HepG2 (cell line): ENCODE measurements around the gene DDN. TPM values are rescaled to one million over a fixed set of nuclear protein-coding genes. Genes with fewer than 3 reads are reported as not detected.

ENCODE experiments used
- EEA1 ChIP-seq: sonication (generic); formaldehyde crosslinking; IDR thresholded peaks from 2 replicates; pipeline ENCODE4 v1.5.1; 2020; ENCODE audit warnings: mild to moderate bottlenecking, missing genetic modification reagents, borderline replicate concordance
- GATAD2A ChIP-seq: IDR thresholded peaks from 2 replicates; pipeline ENCODE4 v1.6.1; 2016
- HNRNPH1 ChIP-seq: fragments of 200-400 bp; formaldehyde crosslinking; optimal IDR thresholded peaks from 2 replicates; pipeline ENCODE3; 2017; ENCODE audit warnings: mild to moderate bottlenecking, low read depth, low read length
- NFRKB ChIP-seq: fragments of 450-650 bp; IDR thresholded peaks from 2 replicates; pipeline ENCODE4 v1.6.1; 2017
- NR2C2 ChIP-seq: sonication (generic); formaldehyde crosslinking; IDR thresholded peaks from 2 replicates; pipeline ENCODE4 v1.4.0; 2020; ENCODE audit warnings: missing genetic modification reagents, mild to moderate bottlenecking, moderate library complexity, borderline replicate concordance
- RXRB ChIP-seq: IDR thresholded peaks from 2 replicates; pipeline ENCODE4 v1.6.1; 2016; ENCODE audit warnings: borderline replicate concordance, missing genetic modification reagents, missing compliant biosample characterization
- ZBTB3 ChIP-seq: sonication (generic); formaldehyde crosslinking; IDR thresholded peaks from 2 replicates; pipeline ENCODE4 v1.4.0; 2020; ENCODE audit warnings: low read depth, mild to moderate bottlenecking, moderate library complexity, missing genetic modification reagents, borderline replicate concordance
- ZNF530 ChIP-seq: sonication (generic); formaldehyde crosslinking; IDR thresholded peaks from 2 replicates; pipeline ENCODE4 v1.5.0; 2020; ENCODE audit warnings: low read depth, mild to moderate bottlenecking, missing genetic modification reagents
- ZNF709 ChIP-seq: sonication (generic); formaldehyde crosslinking; IDR thresholded peaks from 2 replicates; pipeline ENCODE4 v1.5.0; 2020; ENCODE audit warnings: mild to moderate bottlenecking, missing genetic modification reagents
- ZSCAN25 ChIP-seq: sonication (generic); formaldehyde crosslinking; IDR thresholded peaks from 2 replicates; pipeline ENCODE4 v1.8.0; 2022; ENCODE audit warnings: mild to moderate bottlenecking, missing genetic modification reagents
- polyA plus RNA-seq, 8 experiments: library from polyadenylated mRNA; depleted of rRNA in 3 of 8; stranded (reverse) in 7 of 8; unstranded in 1 of 8; fragments of >200 nt; fragmentation: Illumina TruSeq in 4 of 8; extraction: Trizol in 4 of 8; gene quantifications; 2 replicates each; pipeline versions ENCODE4 v1.2.1 to v1.2.3, GENCODE V29; 2011 to 2016; ENCODE audit warnings: low read depth in 4 of 8, missing spikeins in 1 of 8, mixed read lengths in 1 of 8; ENCODE audit not compliant: insufficient read depth in 1 of 8
- total RNA-seq, 5 experiments: library from RNA; depleted of rRNA; stranded (reverse); fragments of >200 nt; fragmentation: Illumina TruSeq; extraction: Trizol; gene quantifications; 2 replicates each; pipeline ENCODE4 v1.2.3, GENCODE V29; 2016; ENCODE audit warnings: low read depth in 1 of 5
- TF ChIP-seq, protein P1 (sequence below): sonication (generic); formaldehyde crosslinking; IDR thresholded peaks from 2 replicates; pipeline ENCODE4 v1.5.0; 2020; ENCODE audit warnings: missing genetic modification reagents
- TF ChIP-seq, protein P2 (sequence below): sonication (generic); formaldehyde crosslinking; IDR thresholded peaks from 2 replicates; pipeline ENCODE4 v1.4.0; 2020; ENCODE audit warnings: missing genetic modification reagents
- TF ChIP-seq, protein P3 (sequence below): sonication (generic); formaldehyde crosslinking; IDR thresholded peaks from 2 replicates; pipeline ENCODE4 v1.9.0; 2021; ENCODE audit warnings: missing genetic modification reagents, borderline replicate concordance
- TF ChIP-seq, protein P4 (sequence below): sonication (generic); formaldehyde crosslinking; IDR thresholded peaks from 2 replicates; pipeline ENCODE4 v1.8.1; 2022; ENCODE audit warnings: low read depth, mild to moderate bottlenecking, missing genetic modification reagents
- TF ChIP-seq, protein P5 (sequence below): sonication (generic); formaldehyde crosslinking; IDR thresholded peaks from 2 replicates; pipeline ENCODE4 v1.4.0; 2020; ENCODE audit warnings: missing genetic modification reagents, mild to moderate bottlenecking, borderline replicate concordance
- TF ChIP-seq, protein P6 (sequence below): sonication (generic); formaldehyde crosslinking; IDR thresholded peaks from 2 replicates; pipeline ENCODE4 v1.5.0; 2020; ENCODE audit warnings: missing genetic modification reagents

Gene DDN
- total and polyA plus RNA-seq, 2 of the 13 experiments (the other 11 are each of a cell fraction or from before 2014, with no cell fraction given), result 0.24 to 0.53 TPM

DNA sequence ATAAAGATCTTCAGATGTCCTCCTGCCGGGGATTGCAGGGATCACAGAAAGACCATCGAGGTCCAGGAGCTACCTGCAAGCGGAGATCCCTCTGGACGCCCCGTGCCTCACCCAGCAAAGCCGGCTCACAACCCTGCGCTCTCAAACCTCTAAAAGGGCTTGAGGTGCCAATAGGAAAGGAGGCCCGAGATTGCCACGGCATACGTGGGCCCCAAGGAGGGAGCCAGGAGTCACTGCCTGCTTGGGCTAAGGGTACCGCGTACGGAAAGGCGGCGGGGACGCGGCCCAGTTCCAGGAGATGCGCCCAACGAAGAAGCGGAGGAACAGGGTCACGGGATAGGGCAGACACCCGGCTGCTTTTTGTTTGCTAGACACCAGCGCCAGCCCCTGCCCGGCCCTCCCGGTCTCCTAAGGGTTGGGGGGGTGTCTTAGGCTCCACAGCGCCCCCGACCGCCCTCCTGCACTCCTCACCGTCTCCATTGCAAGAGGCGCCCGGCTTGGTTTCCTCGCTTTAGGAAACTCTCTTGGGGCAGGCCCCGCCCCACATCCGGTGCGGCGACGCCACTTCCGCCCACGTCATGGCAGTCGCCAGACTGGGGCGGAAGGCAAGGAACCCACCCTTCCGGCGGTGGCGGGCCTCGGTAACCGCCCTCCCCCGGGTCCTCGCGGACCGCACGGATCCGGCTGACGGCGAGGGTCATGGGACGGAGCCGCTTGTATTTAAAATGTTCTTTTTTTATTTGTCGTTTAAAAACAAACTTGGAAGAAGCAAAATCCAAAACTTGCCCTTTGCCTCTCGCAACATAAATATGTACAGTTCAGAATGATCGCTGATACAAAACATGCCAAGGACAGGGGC lies 19.3 kb upstream of the DDN start, which contains the start of gene PRKAG1 (continued):
- TF ChIP-seq, protein P1, sequence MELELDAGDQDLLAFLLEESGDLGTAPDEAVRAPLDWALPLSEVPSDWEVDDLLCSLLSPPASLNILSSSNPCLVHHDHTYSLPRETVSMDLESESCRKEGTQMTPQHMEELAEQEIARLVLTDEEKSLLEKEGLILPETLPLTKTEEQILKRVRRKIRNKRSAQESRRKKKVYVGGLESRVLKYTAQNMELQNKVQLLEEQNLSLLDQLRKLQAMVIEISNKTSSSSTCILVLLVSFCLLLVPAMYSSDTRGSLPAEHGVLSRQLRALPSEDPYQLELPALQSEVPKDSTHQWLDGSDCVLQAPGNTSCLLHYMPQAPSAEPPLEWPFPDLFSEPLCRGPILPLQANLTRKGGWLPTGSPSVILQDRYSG, result no peak
- TF ChIP-seq, protein P2, sequence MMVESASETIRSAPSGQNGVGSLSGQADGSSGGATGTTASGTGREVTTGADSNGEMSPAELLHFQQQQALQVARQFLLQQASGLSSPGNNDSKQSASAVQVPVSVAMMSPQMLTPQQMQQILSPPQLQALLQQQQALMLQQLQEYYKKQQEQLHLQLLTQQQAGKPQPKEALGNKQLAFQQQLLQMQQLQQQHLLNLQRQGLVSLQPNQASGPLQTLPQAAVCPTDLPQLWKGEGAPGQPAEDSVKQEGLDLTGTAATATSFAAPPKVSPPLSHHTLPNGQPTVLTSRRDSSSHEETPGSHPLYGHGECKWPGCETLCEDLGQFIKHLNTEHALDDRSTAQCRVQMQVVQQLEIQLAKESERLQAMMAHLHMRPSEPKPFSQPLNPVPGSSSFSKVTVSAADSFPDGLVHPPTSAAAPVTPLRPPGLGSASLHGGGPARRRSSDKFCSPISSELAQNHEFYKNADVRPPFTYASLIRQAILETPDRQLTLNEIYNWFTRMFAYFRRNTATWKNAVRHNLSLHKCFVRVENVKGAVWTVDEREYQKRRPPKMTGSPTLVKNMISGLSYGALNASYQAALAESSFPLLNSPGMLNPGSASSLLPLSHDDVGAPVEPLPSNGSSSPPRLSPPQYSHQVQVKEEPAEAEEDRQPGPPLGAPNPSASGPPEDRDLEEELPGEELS, result peak; percentile 51; the same call in 1 of the 2 replicates
- no peak for TF ChIP-seq ZBTB3 (CRISPR knock-in tag)
- peak; percentile 51; the same call in 1 of the 2 replicates for TF ChIP-seq NR2C2 (CRISPR knock-in tag)
- TF ChIP-seq, protein P3, sequence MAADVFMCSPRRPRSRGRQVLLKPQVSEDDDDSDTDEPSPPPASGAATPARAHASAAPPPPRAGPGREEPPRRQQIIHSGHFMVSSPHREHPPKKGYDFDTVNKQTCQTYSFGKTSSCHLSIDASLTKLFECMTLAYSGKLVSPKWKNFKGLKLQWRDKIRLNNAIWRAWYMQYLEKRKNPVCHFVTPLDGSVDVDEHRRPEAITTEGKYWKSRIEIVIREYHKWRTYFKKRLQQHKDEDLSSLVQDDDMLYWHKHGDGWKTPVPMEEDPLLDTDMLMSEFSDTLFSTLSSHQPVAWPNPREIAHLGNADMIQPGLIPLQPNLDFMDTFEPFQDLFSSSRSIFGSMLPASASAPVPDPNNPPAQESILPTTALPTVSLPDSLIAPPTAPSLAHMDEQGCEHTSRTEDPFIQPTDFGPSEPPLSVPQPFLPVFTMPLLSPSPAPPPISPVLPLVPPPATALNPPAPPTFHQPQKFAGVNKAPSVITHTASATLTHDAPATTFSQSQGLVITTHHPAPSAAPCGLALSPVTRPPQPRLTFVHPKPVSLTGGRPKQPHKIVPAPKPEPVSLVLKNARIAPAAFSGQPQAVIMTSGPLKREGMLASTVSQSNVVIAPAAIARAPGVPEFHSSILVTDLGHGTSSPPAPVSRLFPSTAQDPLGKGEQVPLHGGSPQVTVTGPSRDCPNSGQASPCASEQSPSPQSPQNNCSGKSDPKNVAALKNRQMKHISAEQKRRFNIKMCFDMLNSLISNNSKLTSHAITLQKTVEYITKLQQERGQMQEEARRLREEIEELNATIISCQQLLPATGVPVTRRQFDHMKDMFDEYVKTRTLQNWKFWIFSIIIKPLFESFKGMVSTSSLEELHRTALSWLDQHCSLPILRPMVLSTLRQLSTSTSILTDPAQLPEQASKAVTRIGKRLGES (CRISPR knock-in tag), result 0 out of 2 replicates have a peak, but pooled peaks have one; percentile 70
- no peak; the same call in 1 of the 2 replicates for TF ChIP-seq ZNF709
- peak; percentile 58 for TF ChIP-seq RXRB
- no peak for TF ChIP-seq EEA1 (CRISPR knock-in tag)
- TF ChIP-seq, protein P4, sequence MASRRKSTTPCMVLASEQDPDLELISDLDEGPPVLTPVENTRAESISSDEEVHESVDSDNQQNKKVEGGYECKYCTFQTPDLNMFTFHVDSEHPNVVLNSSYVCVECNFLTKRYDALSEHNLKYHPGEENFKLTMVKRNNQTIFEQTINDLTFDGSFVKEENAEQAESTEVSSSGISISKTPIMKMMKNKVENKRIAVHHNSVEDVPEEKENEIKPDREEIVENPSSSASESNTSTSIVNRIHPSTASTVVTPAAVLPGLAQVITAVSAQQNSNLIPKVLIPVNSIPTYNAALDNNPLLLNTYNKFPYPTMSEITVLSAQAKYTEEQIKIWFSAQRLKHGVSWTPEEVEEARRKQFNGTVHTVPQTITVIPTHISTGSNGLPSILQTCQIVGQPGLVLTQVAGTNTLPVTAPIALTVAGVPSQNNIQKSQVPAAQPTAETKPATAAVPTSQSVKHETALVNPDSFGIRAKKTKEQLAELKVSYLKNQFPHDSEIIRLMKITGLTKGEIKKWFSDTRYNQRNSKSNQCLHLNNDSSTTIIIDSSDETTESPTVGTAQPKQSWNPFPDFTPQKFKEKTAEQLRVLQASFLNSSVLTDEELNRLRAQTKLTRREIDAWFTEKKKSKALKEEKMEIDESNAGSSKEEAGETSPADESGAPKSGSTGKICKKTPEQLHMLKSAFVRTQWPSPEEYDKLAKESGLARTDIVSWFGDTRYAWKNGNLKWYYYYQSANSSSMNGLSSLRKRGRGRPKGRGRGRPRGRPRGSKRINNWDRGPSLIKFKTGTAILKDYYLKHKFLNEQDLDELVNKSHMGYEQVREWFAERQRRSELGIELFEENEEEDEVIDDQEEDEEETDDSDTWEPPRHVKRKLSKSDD (CRISPR knock-in tag), result no peak
- no peak for TF ChIP-seq HNRNPH1
- no peak for TF ChIP-seq NFRKB
- no peak for TF ChIP-seq ZNF530
- TF ChIP-seq, protein P5, sequence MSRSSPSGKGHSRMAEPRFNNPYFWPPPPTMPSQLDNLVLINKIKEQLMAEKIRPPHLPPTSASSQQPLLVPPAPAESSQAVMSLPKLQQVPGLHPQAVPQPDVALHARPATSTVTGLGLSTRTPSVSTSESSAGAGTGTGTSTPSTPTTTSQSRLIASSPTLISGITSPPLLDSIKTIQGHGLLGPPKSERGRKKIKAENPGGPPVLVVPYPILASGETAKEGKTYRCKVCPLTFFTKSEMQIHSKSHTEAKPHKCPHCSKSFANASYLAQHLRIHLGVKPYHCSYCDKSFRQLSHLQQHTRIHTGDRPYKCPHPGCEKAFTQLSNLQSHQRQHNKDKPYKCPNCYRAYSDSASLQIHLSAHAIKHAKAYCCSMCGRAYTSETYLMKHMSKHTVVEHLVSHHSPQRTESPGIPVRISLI (CRISPR knock-in tag), result no peak
- TF ChIP-seq, protein P6, sequence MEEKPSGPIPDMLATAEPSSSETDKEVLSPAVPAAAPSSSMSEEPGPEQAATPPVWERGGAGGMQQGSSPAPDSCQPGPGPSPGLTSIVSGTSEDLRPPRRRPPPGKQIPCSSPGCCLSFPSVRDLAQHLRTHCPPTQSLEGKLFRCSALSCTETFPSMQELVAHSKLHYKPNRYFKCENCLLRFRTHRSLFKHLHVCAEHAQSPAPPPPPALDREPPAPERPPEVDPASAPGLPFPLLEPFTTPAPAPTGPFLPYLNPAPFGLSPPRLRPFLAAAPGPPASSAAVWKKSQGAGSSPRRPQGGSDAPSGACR (CRISPR knock-in tag), result no peak
- TF ChIP-seq ZSCAN25 (CRISPR knock-in tag), result no peak
- peak; percentile 78 for TF ChIP-seq GATAD2A (CRISPR knock-in tag)
